HG02970 (cell line): ENCODE data around the gene KLHL21.
"Not testable (repeated sequence)": the region's sequence is repeated elsewhere in the genome, so short reads cannot be mapped to it uniquely, and the experiment has no call there.

Experiments used
- ATAC-seq: cut with Tn5 transposase; IDR thresholded peaks from one replicate; pipeline ENCODE4 v1.9.1; 2021; ENCODE audit warnings: mild to moderate bottlenecking, moderate library complexity, moderate number of reproducible peaks; ENCODE audit not compliant: unreplicated experiment, low FRiP score

KLHL21 gene

DNA sequence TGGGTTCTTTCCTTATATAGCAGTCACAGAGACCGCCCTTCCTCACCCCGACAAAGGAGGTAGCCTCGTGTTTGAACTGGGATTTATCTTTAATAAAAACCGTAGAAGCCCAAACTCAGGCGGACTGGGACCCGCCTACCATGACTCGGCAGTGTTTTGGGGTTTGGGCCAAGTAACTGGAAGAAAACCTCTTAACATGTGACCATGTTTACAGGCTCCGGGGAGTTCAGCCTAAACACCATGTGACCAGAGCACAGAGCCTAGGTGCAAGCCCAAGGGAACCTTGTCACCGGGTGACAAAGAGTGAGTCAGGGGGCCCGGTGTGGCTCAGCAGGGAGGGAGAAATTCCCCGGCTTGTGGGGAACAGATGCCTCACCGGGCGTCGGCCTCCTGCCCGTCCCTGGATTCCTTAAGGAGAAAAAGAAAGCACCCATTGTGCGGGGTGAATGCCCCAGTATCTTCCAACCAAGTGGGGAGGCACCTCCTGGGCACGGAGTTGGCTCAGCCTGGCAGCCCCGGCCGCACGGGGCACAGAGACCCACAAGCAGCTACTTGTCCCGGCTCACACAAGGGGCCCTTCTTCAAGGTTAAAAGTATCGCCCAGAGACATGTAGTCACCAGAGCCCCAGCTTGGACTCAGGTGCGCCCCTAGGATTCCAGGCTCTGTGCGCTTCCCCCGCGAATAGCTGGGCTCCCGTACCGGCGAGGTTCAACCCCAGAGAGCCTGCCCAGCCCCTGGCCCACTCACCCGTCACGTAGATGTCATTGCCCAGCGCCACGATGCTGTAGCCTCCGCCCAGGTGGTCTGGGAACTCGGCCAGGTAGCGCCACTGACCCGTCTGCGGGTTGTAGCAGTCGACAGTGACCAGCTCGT is 1.4 kb downstream of the KLHL21 start:
- no peak for ATAC-seq

GRCh38 chr1:6600410-6601048 is 2.1 kb downstream of the KLHL21 start:
- no peak for ATAC-seq

DNA sequence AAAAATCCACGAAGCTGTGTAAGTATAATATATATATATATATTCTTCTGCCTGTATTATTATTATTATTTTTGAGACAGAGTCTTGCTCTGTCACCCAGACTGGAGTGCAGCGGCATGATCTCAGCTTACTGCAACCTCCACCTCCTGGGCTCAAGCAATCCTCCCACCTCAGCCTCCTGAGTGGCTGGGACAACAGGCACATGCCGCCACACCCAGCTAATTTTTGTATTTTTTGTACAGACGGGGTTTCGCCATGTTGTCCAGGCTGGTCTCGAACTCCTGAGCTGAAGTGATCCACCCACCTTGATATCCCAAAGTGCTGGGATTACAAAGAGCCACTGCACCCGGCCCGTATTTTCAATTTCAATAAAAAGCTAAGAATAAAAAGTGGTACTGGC is 2.7 kb downstream of the KLHL21 start:
- ATAC-seq = not testable (repeated sequence)

DNA sequence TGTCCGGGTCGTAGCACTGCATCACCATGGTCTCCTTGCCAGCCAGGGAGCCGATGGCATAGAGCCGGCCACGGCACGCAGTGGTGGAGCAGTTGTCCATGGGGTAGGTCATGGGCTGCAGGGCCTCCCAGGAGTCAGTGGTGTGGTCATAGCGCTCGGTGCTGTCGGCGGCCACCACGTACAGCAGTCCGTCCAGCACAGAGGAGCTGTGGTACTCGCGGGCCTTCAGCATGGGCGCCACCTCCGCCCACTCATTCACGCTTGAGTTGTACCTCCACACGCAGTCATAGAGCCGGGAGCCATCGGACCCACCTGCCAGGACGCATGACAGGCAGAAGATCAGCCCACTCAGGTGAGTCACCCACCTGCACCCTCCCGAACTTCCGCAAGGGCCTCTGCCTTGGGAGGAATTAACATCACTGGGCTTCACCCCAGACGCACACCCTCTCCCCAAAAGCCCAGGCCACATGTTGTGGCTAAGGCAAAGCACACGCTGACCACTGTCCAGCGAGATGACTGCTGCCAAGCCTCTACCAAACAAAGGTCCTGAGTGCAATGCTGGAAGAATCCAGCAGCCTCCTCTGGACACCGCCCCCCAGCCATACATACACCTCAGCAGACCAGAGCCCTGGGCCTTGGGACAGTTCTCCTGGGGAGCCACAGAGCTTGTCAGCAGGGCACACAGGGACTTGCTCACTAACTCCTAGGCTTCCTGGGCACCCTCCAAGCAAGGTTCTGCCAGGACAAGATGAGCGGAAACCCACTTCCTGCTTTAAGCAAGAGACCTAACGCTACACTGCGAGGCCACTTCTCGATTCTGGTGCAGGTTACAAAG is 3.3 kb downstream of the KLHL21 start:
- ATAC-seq = no peak

DNA sequence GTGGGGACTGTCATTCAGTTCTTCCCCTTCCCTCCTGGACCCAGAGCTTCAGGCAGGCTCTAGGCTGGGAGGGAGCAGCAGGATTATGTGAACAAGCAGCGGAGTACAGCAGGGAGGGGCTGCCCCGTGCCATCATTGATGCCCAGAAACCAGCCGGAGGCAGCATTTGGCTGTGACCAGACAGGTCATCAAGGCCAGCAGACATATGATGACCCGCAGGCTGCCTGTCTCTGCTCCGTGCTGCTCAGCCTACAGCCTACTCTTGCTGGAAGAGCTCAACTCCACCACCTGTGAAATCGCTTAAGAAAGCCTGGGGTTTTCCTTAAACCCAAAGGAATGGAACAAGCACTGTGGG is 4.9 kb downstream of the KLHL21 start:
- no peak for ATAC-seq

DNA sequence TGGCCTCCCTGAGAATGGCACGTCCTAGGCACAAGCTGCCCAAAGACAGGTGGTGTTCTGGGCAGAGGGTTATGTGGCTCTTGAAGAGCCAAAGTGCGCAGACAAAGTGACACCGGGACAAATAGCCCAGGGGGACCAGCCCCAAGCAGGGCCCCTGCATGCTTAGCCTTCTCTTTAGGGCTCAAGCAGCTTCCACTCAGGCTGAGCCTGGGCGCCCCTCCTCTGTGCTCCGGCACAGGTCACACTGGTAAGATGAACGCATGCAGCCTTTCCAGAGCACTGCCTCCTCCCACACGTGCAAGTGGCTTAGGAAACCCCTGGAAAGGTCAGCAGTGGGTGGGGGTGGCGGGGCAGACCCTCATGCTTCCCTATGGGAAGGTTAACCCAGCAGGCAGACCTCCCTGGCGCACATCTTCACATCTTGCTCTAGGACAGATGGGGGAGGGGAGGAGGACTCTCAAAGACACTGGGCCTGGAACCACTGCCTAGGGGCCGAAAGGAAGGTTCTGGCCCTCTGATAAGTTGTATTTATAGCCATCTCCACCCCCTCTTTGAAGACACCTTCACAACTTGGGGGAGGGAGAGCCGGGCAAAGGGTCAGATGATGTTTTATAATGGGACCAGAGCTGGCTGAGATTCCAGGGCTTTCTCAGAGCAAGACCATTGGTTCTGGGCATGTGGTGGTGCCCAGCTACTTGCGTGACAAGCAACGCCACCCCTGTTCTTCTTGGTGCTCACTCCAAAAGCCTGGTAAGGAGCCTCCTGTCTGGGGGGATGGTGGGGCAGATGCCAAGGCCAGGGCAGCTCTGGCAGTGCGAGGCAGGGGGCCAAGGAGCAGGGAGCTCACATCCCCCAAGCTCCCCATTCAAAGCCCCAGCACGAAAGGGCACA is 5.5 kb downstream of the KLHL21 start:
- ATAC-seq = no peak

- ATAC-seq = no peak
These were observed 6.3 kb downstream of the KLHL21 start for GRCh38 chr1:6596351-6596750.

GRCh38 chr1:6594977-6595740 is 7.5 kb downstream of the KLHL21 start:
- no peak for ATAC-seq

DNA sequence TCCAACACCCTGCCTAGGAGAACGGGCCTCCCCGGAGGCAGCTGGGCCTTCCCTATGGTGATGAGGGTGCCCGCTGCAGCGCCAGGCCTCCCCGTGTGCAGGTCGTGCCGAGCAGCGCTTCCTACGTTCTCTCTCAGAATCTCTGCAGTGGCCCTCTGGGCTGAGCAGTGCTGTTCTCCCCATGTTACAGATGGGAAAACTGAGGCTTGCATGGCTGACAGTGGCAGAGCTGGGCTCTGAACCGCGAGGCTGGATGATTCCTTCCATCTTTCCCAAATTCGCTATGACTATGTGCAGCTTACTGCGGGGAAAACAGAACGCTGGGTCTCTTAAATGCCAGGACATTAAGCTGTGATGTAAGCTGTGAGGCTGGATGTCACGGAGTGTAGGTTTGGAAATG is 8.9 kb downstream of the KLHL21 start:
- ATAC-seq = no peak

DNA sequence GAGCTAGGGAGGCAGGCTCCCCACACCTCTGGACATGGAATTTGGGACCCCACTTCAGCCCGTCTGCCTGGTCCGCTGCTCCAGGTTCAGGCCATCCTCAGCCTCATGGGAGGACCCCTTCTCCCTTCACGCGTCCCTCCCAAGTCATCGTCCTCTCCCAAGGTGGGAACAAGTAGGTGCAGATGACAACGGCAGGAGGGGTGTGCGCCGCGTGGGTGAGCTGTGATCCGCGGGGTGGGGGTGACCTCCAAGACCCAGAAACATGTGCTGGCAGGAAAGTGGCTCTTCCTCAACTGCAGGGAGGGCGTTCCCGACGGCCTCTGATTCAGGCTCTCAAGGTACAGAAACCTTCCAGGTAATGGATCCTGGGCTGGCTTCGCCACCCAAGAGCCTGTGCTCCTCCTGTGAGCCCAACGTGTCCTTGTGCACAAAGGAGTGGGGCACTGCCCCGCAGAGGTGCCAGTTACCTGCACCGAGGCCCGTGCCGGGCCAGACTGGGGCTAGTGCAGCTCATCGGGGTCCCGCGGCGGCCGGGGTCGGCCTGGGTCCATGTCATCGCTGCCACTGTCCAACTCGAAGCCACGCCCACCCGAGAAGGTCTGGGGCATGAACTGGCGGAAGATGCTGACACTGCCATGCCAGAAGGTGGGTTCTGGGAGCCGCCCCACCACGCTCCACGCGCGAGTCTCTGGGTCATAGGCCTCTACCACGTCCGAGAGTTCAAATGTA is 9.6 kb downstream of the KLHL21 start:
- ATAC-seq = no peak

- ATAC-seq = no peak
These were observed 10.2 kb downstream of the KLHL21 start for GRCh38 chr1:6592441-6592840.

GRCh38 chr1:6591644-6592043 is 11.0 kb downstream of the KLHL21 start:
- ATAC-seq = no peak

DNA sequence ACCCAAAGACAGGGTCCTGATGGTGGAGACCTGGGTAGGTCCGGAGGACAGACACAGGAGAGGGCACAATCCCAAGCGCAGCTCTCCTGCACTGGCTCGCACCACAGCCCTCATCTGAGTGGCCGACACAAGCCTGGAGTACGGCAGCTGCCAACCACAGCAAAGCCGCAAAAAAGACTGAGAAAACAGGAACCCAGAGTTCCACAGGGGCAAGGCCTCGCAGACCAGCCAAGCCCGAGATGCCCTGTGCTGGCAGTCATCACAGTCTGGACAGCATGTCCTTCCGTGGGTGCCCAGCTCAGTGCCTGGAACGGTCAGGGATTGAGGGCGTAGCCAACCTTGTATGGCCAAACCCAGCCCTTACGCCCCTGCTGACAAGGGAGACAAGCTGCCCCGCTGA is 11.4 kb downstream of the KLHL21 start:
- no peak for ATAC-seq

DNA sequence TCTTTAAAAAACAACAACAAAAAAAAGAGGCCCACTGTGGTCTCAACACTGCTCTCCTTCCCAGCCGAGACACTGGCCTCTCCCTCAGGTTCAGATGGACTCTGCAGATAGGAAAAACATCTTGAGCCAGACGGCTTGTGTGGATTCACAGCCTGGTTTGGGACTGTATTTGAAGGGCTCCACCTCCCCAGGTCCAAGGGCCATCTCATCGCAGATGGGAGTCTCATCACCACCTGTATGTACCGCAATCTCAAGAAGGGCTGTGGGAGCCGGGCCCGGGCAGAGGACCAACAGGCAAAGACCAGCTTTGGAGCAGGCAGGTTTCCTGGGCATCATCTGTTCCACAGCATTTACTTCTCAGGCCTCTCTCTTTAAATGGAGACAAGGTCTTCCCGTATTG is 12.6 kb downstream of the KLHL21 start:
- ATAC-seq = no peak

DNA sequence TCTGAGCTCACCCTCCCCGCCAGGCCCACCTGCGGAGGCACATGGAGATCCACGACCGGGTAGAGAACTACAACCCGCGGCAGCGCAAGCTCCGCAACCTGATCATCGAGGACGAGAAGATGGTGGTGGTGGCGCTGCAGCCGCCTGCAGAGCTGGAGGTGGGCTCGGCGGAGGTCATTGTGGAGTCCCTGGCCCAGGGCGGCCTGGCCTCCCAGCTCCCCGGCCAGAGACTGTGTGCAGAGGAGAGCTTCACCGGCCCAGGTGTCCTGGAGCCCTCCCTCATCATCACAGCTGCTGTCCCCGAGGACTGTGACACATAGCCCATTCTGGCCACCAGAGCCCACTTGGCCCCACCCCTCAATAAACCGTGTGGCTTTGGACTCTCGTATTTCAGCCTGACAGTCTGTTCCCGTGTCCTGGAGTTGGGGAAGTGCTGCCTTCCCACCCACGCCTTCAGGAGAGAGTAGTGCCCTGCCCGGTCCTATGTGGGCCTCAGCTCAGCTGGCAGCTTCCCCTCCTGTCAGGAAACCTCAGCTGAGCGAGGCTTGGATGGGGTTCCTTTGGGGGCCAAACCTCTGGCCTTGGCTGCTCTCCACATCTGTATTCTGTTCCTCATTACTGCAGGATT is 13.7 kb downstream of the KLHL21 start:
- no peak for ATAC-seq

GRCh38 chr1:6588128-6588892 is 14.4 kb downstream of the KLHL21 start:
- ATAC-seq = no peak

GRCh38 chr1:6587261-6588005 is 15.2 kb downstream of the KLHL21 start:
- no peak for ATAC-seq
